Stimulated activated CD8-positive, alpha-beta memory T cell treated with anti-CD3 and anti-CD28 coated beads, Interleukin-4, amount 100 ng/mL, for 4 hours (primary cell): Measurements from ENCODE around the gene NCKAP5L.
A peak's percentile ranks its signal among the peaks of the same experiment; 100 is the strongest.
"Not testable (repeated sequence)": the region's sequence is repeated elsewhere in the genome, so short reads cannot be mapped to it uniquely, and the experiment has no call there.

Source experiments
- DNase-seq, 2 donors: peaks; one replicate each; pipeline ENCODE4 v3.0.0-alpha.2; 2020; ENCODE audit warnings: low read depth in 2 of 2, low spot score in 1 of 2

The NCKAP5L gene

GRCh38 chr12:49828133-49829091, at the start of gene NCKAP5L:
TSS of gene NCKAP5L (minus strand) at chr12:49828413. CDS start at chr12:49804044, 24,369 bp downstream.
- peak; percentile 86 for DNase-seq

GRCh38 chr12:49877066-49877465, 48.9 kb upstream of the NCKAP5L start:
- DNase-seq: no peak

- DNase-seq: no peak
These were observed 47.9 kb upstream of the NCKAP5L start for GRCh38 chr12:49876070-49876469.

GRCh38 chr12:49875115-49875720, 47.0 kb upstream of the NCKAP5L start:
- DNase-seq: no peak

- DNase-seq: no peak
These were observed 46.1 kb upstream of the NCKAP5L start for GRCh38 chr12:49874142-49874897.

- DNase-seq: no peak
These were observed 45.2 kb upstream of the NCKAP5L start for GRCh38 chr12:49873361-49873934.

- no peak for DNase-seq
These were observed 44.6 kb upstream of the NCKAP5L start for GRCh38 chr12:49872781-49873181.

- no peak for DNase-seq
These were observed 44.2 kb upstream of the NCKAP5L start for GRCh38 chr12:49872381-49872780.

GRCh38 chr12:49871811-49872251, 43.6 kb upstream of the NCKAP5L start:
- DNase-seq: not testable (repeated sequence)

GRCh38 chr12:49871263-49871561, 43.0 kb upstream of the NCKAP5L start:
- DNase-seq: no peak

- DNase-seq: no peak
These were observed 42.5 kb upstream of the NCKAP5L start for GRCh38 chr12:49870501-49871262.

- DNase-seq: no peak
These were observed 41.7 kb upstream of the NCKAP5L start for GRCh38 chr12:49869816-49870500.

GRCh38 chr12:49868952-49869815, 41.0 kb upstream of the NCKAP5L start:
- DNase-seq: no peak

GRCh38 chr12:49868449-49868848, 40.2 kb upstream of the NCKAP5L start:
- DNase-seq: no peak

- no peak for DNase-seq
These were observed 39.5 kb upstream of the NCKAP5L start for GRCh38 chr12:49867570-49868341.

GRCh38 chr12:49866859-49867569, 38.8 kb upstream of the NCKAP5L start:
- peak; percentile 38 to 61 for DNase-seq

GRCh38 chr12:49865782-49866135, 37.5 kb upstream of the NCKAP5L start:
- DNase-seq: no peak
